PFSK-1 (cell line): ENCODE measurements around the gene THUMPD2. TPM values are rescaled to one million over a fixed set of nuclear protein-coding genes. Genes with fewer than 3 reads are reported as not detected.
A peak's percentile ranks its signal among the peaks of the same experiment; 100 is the strongest.

Experiments
- FOXP2 ChIP-seq: optimal IDR thresholded peaks from 2 replicates; pipeline ENCODE3; 2011; ENCODE audit warnings: borderline replicate concordance, control low read depth, inconsistent platforms; ENCODE audit not compliant: insufficient read depth; ENCODE audit errors: extremely low read length, extremely low read depth
- POLR2AphosphoS5 ChIP-seq: IDR thresholded peaks from 2 replicates; pipeline ENCODE4 v1.6.1; 2012; ENCODE audit warnings: low read depth, mild to moderate bottlenecking, control low read depth, low read length, moderate library complexity
- SIN3A ChIP-seq: IDR thresholded peaks from 2 replicates; pipeline ENCODE4 v1.6.1; 2012; ENCODE audit warnings: mild to moderate bottlenecking, low read length, moderate library complexity, borderline replicate concordance; ENCODE audit not compliant: insufficient read depth
- TAF1 ChIP-seq: IDR thresholded peaks from 2 replicates; pipeline ENCODE4 v1.6.1; 2012; ENCODE audit warnings: low read length, control low read depth, borderline replicate concordance; ENCODE audit not compliant: insufficient read depth
- polyA plus RNA-seq: library from polyadenylated mRNA; unstranded; fragments of >200 nt; gene quantifications from one replicate; pipeline ENCODE4 v1.2.1, GENCODE V29; 2012; ENCODE audit warnings: low read depth, missing spikeins; ENCODE audit not compliant: insufficient read length
- TF ChIP-seq, protein P1 (sequence below), 2 experiments: IDR thresholded peaks; 2 replicates each; pipeline versions ENCODE4 v1.6.1 to v1.8.0; 2011 to 2012; ENCODE audit warnings: low read depth in 2 of 2, low read length in 2 of 2, control low read depth in 1 of 2, inconsistent platforms in 1 of 2, mild to moderate bottlenecking in 1 of 2, moderate library complexity in 1 of 2; ENCODE audit not compliant: insufficient read depth in 1 of 2

Gene THUMPD2, protein sequence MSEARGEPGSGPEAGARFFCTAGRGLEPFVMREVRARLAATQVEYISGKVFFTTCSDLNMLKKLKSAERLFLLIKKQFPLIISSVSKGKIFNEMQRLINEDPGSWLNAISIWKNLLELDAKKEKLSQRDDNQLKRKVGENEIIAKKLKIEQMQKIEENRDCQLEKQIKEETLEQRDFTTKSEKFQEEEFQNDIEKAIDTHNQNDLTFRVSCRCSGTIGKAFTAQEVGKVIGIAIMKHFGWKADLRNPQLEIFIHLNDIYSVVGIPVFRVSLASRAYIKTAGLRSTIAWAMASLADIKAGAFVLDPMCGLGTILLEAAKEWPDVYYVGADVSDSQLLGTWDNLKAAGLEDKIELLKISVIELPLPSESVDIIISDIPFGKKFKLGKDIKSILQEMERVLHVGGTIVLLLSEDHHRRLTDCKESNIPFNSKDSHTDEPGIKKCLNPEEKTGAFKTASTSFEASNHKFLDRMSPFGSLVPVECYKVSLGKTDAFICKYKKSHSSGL
- polyA plus RNA-seq, result 8.0 TPM

GRCh38 chr2:39778775-39779340 lies at the start of gene THUMPD2:
TSS of gene THUMPD2 (minus strand) at chr2:39779258. CDS start at chr2:39779239, 19 bp downstream.
- no peak for TF ChIP-seq FOXP2
- TF ChIP-seq TAF1, result peak; percentile 40; the same call in 1 of the 2 replicates
- TF ChIP-seq, protein P1, sequence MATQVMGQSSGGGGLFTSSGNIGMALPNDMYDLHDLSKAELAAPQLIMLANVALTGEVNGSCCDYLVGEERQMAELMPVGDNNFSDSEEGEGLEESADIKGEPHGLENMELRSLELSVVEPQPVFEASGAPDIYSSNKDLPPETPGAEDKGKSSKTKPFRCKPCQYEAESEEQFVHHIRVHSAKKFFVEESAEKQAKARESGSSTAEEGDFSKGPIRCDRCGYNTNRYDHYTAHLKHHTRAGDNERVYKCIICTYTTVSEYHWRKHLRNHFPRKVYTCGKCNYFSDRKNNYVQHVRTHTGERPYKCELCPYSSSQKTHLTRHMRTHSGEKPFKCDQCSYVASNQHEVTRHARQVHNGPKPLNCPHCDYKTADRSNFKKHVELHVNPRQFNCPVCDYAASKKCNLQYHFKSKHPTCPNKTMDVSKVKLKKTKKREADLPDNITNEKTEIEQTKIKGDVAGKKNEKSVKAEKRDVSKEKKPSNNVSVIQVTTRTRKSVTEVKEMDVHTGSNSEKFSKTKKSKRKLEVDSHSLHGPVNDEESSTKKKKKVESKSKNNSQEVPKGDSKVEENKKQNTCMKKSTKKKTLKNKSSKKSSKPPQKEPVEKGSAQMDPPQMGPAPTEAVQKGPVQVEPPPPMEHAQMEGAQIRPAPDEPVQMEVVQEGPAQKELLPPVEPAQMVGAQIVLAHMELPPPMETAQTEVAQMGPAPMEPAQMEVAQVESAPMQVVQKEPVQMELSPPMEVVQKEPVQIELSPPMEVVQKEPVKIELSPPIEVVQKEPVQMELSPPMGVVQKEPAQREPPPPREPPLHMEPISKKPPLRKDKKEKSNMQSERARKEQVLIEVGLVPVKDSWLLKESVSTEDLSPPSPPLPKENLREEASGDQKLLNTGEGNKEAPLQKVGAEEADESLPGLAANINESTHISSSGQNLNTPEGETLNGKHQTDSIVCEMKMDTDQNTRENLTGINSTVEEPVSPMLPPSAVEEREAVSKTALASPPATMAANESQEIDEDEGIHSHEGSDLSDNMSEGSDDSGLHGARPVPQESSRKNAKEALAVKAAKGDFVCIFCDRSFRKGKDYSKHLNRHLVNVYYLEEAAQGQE (IDR thresholded peaks at IDR 0.05; ENCODE audit: insufficient read depth in 1 of 2, low read depth in 2 of 2, low read length in 2 of 2), result no peak
- TF ChIP-seq POLR2AphosphoS5, result peak; percentile 81
- TF ChIP-seq SIN3A, result no peak

DNA sequence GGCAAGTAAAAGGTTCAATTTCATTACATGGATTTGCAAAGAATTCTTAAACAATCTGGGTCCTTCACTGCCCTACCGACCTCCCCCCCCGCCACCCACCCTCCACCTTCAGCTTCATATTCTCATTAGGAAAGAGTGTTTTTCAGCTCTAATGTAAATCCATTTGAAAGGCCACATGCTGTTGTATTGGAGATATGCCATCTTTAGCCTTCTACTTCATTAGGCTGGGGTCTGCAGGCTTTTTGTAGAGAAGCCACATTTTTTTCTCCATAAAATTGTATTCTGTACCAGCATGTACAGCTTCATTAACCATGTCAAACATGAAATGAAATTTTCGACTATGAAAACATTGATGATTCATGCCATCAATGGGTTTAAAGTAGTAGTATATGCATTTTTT lies 42.8 kb upstream of the THUMPD2 start:
- TF ChIP-seq SIN3A, result no peak
- no peak for TF ChIP-seq FOXP2
- no peak for TF ChIP-seq POLR2AphosphoS5
- TF ChIP-seq, protein P1 (IDR thresholded peaks at IDR 0.05; ENCODE audit: insufficient read depth in 1 of 2, low read depth in 2 of 2, low read length in 2 of 2), result no peak
- no peak for TF ChIP-seq TAF1

DNA sequence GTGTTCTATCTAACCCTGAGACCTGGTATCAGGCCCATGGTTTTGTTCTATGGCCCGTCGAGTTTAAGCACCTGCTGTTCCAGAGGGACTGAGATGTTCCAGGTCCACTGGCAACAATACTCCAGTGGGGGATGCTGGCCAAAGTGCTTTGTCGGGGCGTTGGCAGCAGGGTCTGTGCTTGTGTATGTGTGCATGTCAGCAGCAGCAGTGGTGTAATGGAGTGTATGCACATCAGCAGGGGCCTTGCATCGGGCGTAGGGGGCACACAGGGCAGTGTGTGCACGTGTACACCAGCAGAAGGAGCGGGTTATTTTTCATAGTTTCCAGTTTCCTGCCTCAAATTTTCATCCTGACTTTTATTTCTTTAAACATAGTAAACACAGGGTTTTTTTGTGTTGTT lies 37.8 kb upstream of the THUMPD2 start:
- no peak for TF ChIP-seq SIN3A
- TF ChIP-seq, protein P1 (IDR thresholded peaks at IDR 0.05; ENCODE audit: insufficient read depth in 1 of 2, low read depth in 2 of 2, low read length in 2 of 2), result no peak
- no peak for TF ChIP-seq POLR2AphosphoS5
- TF ChIP-seq FOXP2, result no peak
- no peak for TF ChIP-seq TAF1

DNA sequence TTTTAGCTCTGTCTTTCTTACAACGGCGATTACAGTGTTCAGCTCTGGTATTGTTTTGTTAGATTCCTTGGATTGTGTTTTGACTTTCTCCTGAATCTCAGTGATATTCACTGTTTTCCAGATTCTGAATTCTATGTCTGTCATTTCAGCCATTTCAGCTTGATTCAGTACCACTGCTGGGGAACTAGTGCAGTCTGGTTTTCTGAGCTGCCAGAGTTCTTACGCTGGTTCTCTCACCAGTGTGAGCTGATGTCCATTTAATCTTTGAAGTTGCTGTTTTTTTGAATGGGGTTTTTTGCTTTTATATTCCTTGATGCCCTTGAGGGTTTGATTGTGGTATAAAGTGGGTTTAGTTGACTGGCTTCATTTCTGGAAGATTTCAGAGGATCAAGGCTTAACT lies 37.4 kb upstream of the THUMPD2 start:
- no peak for TF ChIP-seq FOXP2
- TF ChIP-seq, protein P1 (IDR thresholded peaks at IDR 0.05; ENCODE audit: insufficient read depth in 1 of 2, low read depth in 2 of 2, low read length in 2 of 2), result no peak
- no peak for TF ChIP-seq TAF1
- TF ChIP-seq SIN3A, result no peak
- TF ChIP-seq POLR2AphosphoS5, result no peak
